ENCODE data around the gene SYDE2.

The SYDE2 gene

DNA sequence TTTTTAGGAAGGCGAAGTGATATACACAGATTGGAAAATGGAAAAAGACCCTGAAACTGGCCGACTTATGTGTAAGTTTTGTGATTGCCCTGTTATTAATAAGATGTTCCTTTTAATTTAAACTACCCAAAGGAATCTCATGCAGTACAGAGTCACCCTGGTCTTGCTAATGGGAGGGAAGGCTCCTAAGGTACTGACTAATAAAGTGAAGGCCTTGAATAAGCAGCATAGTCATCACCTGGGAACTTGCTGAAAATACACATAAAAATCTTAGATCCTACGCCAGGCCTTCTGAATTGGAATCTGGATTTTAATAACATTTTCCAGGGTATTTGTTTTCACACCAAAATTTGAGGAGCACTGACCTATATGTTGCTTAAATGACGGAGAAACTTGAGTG, 79.1 kb downstream of the SYDE2 start:
- DNase-seq, result no peak

DNA sequence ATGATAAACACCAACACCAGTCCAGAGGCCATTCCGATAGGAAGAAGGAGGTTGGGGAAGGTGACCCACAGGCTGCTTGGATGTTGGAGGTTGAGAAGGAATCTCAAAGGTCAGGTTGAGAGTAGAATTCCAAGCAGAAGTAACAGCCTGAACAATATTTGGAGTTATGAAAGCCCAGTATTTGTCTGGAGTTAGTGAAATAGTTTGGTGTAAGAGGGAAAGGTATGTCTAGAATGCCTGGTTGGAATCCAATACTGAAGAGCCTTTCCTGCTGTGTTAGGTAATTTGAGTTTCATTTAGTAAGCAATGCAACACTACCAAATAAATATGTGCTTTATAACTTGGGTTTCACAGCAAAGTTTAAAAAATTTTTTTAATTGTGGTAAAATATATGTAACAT, 82.1 kb downstream of the SYDE2 start:
- DNase-seq, result no peak

DNA sequence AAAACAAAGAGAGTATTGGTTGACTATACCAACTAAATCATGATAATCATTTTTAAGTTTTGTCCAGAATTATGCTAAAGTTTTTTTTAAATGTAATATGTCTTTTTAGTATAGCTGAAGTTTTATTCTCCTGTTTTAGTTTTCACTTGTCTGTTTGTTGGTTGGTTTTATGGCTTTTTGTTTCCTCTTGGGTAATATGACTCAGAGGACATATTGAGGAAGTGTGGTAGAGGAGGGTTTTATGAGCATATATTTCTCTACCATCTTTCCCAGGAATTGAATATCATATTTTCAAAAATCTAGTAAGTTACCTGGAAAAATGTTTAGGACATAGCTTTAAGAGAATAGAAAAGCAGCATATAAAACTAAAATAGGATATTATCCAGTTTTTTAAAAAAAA, 84.0 kb downstream of the SYDE2 start:
- DNase-seq, result peak; percentile 21

DNA sequence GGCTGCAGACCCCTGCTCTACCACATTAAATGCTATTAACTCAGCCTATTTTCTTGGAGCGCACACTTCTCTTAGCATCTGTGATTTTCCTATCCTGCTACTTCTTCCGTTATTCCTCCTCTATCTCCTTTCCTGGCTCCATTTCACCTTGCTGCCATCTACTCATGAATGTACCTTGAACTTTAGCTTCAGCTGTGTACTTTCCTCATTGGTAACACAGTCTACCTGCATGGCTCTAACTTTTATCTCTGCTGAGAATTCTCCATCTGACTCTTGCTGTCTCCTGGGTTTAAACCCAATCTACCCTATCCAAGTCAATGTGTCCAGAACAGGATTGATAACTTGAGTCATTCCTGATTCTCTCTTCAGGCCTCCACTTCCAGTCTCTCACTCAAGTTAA, 84.9 kb downstream of the SYDE2 start:
- DNase-seq, result no peak

DNA sequence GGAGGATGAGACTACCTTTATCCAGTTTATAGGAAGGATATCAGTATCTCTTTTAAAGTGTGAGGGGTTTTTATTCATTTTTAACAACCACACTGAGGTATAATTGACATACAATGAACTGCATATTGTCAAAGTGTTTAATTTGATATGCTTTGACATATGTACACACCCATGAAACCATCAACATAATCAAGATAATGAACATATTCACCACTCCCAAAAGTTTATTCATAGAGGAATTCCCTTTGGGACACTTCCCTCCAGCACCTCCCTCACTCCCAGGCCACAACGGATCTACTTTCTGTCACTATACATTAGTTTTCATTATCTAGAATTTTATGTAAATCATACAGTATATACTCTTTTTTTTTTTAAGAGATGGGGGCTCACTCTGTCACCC, 89.1 kb downstream of the SYDE2 start:
- DNase-seq, result no peak

DNA sequence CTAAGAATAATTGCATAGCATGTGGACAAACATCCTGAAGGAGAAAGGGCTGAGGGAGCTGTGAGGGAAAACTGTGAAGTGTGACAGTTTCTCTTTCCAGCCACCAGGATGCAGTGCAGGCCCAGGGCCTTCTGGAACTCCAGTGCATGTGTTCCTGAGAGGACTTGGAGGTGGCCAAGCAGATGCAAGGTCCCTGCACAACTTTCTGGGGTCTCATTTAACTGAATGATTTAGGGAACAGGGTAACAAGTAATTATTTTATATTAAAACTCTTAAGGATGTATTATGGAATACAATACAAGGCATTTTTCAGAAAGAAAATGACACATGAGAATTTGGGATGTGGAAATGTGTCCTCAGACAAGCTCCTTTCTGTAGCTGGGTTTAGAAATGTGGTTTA, 91.3 kb downstream of the SYDE2 start:
- no peak for DNase-seq
